ENCODE data around the gene RNF44.

DNA sequence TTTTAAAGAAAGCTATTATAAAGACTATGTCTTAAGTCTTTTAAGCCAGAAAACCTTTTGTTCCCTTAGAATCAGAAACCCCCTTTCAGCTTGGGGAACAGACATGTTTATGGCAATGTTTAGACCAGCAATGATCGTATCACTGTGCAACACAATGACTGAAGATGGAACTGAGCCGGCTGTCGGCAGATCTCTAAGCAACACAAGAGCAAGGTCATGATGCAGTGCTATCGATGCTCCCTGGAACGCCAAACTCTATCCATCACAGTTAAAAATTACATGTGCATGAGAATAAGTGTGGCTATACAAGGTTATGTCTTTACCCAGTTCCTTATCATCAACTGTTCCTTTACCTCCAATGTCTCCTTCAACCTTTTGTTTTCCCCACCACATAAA lies 1.8 kb upstream of the RNF44 start:
- TF ChIP-seq, protein P1, sequence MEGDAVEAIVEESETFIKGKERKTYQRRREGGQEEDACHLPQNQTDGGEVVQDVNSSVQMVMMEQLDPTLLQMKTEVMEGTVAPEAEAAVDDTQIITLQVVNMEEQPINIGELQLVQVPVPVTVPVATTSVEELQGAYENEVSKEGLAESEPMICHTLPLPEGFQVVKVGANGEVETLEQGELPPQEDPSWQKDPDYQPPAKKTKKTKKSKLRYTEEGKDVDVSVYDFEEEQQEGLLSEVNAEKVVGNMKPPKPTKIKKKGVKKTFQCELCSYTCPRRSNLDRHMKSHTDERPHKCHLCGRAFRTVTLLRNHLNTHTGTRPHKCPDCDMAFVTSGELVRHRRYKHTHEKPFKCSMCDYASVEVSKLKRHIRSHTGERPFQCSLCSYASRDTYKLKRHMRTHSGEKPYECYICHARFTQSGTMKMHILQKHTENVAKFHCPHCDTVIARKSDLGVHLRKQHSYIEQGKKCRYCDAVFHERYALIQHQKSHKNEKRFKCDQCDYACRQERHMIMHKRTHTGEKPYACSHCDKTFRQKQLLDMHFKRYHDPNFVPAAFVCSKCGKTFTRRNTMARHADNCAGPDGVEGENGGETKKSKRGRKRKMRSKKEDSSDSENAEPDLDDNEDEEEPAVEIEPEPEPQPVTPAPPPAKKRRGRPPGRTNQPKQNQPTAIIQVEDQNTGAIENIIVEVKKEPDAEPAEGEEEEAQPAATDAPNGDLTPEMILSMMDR (IDR thresholded peaks at IDR 0.05; ENCODE audit: borderline replicate concordance, extremely low read depth, low read length, poor library complexity, severe bottlenecking): no peak
- TF ChIP-seq EZH2 (IDR thresholded peaks at IDR 0.05; ENCODE audit: borderline replicate concordance, low read depth, low read length, severe bottlenecking): no peak
